PC-9 (cell line): ENCODE measurements around the gene ACO1. TPM values are rescaled to one million over a fixed set of nuclear protein-coding genes. Genes with fewer than 3 reads are reported as not detected.

Experiments
- BruUV-seq: library from RNA; stranded (reverse); fragments of 400-500 nt; replicated peaks from 2 replicates; lab custom pipeline; 2021; lab: Mats Ljungman, UMichigan
- CTCF ChIA-PET: fragments of 300-600 bp; sonication (Branson Sonifier 250); formaldehyde crosslinking; loops from one replicate; lab custom pipeline; 2022; ENCODE audit warnings: antibody characterized with exemption; lab: Charles Lee
- POLR2A ChIA-PET: fragments of 300-600 bp; sonication (Branson Sonifier 250); formaldehyde crosslinking; loops from one replicate; lab custom pipeline; 2022; ENCODE audit warnings: antibody characterized with exemption; ENCODE audit not compliant: unreplicated experiment; lab: Charles Lee
- DNase-seq, 2 experiments: peaks; one replicate each; pipeline versions ENCODE4 v3.0.0 to v3.0.0-alpha.2; 2015 to 2022; ENCODE audit warnings: mixed read lengths in 1 of 2
- H2AFZ ChIP-seq: fragments of 200-600 bp; sonication (generic); 2 replicates; pipeline ENCODE4 v1.8.1; 2017; ENCODE audit warnings: antibody characterized with exemption
- H3F3A ChIP-seq: fragments of 200-600 bp; sonication (generic); 2 replicates; pipeline ENCODE4 v1.8.1; 2017; ENCODE audit warnings: antibody characterized with exemption, mild to moderate bottlenecking, low read depth; ENCODE audit not compliant: insufficient read depth
- H3K27ac ChIP-seq: fragments of 200-600 bp; sonication (generic); 2 replicates; pipeline ENCODE4 v1.6.1; 2016; ENCODE audit warnings: mixed run types
- H3K27me3 ChIP-seq: fragments of 200-600 bp; sonication (generic); 2 replicates; pipeline ENCODE4 v1.6.1; 2016; ENCODE audit warnings: low read depth, mixed run types; ENCODE audit not compliant: insufficient read depth
- H3K36me3 ChIP-seq: fragments of 200-600 bp; sonication (generic); 2 replicates; pipeline ENCODE4 v1.6.1; 2016; ENCODE audit warnings: low read depth, mixed run types
- H3K4me1 ChIP-seq: fragments of 200-600 bp; sonication (generic); replicated peaks from 2 replicates; pipeline ENCODE4 v1.6.1; 2016; ENCODE audit warnings: mixed run types; ENCODE audit not compliant: insufficient read depth
- H3K4me2 ChIP-seq: fragments of 200-600 bp; sonication (generic); 2 replicates; pipeline ENCODE4 v1.6.1; 2017; ENCODE audit warnings: mixed run types
- H3K4me3 ChIP-seq: fragments of 200-600 bp; sonication (generic); 2 replicates; pipeline ENCODE4 v1.6.1; 2016; ENCODE audit warnings: mixed run types
- H3K79me2 ChIP-seq: fragments of 200-600 bp; sonication (generic); 2 replicates; pipeline ENCODE4 v1.6.1; 2017; ENCODE audit warnings: low read depth, mixed run types
- H3K9me2 ChIP-seq: fragments of 200-600 bp; sonication (generic); 2 replicates; pipeline ENCODE4 v1.8.1; 2017; ENCODE audit warnings: mild to moderate bottlenecking; ENCODE audit not compliant: insufficient read depth
- H3K9me3 ChIP-seq: fragments of 200-600 bp; sonication (generic); 2 replicates; pipeline ENCODE4 v1.8.1; 2016; ENCODE audit warnings: low read depth; ENCODE audit not compliant: insufficient read depth
- H4K20me1 ChIP-seq: fragments of 200-600 bp; sonication (generic); 2 replicates; pipeline ENCODE4 v1.8.1; 2017; ENCODE audit not compliant: insufficient read depth
- CTCF ChIP-seq: fragments of 200-600 bp; sonication (generic); conservative IDR thresholded peaks from 2 replicates; pipeline ENCODE4 v1.6.1; 2017; ENCODE audit warnings: mixed run types, antibody characterized with exemption, mild to moderate bottlenecking, moderate library complexity
- EZH2 ChIP-seq: fragments of 200-600 bp; sonication (generic); IDR thresholded peaks from 2 replicates; pipeline ENCODE4 v1.8.0; 2017; ENCODE audit warnings: antibody characterized with exemption, low read depth
- intact Hi-C: fragments of 100-400 bp; cut with micrococcal nuclease; formaldehyde crosslinking; loops from one replicate; pipeline ENCODE4 v1.10.0; 2022; ENCODE audit not compliant: unreplicated experiment
- total RNA-seq: library from RNA; stranded (reverse); gene quantifications from 2 replicates; pipeline ENCODE4 v1.2.3, GENCODE V29; 2021

Gene ACO1
- total RNA-seq, 1 experiment from 2014 or later, result 30.2 TPM

DNA sequence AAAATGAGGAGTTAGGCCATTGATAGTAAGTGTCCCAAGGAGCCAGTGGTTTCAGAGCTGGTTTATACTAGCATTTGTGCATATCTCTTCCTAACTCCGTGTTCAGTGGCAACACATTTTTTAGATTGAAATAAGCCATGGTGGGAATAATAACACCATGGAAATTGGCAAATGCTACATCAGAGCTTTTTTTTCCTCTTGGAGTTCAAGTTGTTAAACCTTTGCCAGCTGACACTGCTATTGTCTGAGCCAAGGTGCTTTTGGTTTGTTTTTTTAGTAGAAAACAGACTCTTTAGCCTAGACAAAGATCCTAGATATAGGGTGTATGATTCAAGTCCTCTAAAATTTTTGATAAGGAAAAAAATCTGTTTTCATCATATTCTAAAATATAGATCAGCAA, 2.8 kb downstream of the ACO1 start:
- H3K4me3 ChIP-seq, result no peak overlapping the region
- H3K27me3 ChIP-seq, result no peaks in the 10 kb centered on the region
- no TSS peak for BruUV-seq
- no peaks in the 10 kb centered on the region for H3K36me3 ChIP-seq
- intact Hi-C loops, result no loop called here
- no peaks in the 10 kb centered on the region for H3F3A ChIP-seq
- TF ChIP-seq EZH2, result no peak
- no peak for TF ChIP-seq CTCF
- POLR2A ChIA-PET, result no interaction called here
- H4K20me1 ChIP-seq, result no peaks in the 10 kb centered on the region
- CTCF ChIA-PET, result interaction anchor here (1.1 kb wide), 1 partner anchor 9 kb away, joined by 3 read pairs; no protein-coding TSS in a partner anchor
- H3K79me2 ChIP-seq, result no peaks in the 10 kb centered on the region
- no peak for DNase-seq
- no peaks in the 10 kb centered on the region for H3K9me3 ChIP-seq
- H3K9me2 ChIP-seq, result no peaks in the 10 kb centered on the region
- no peaks in the 10 kb centered on the region for H3K4me1 ChIP-seq
- H3K4me2 ChIP-seq, result no peak overlapping the region
- no peak overlapping the region for H3K27ac ChIP-seq
- H2AFZ ChIP-seq, result no peak overlapping the region

GRCh38 chr9:32389365-32389764, 4.9 kb downstream of the ACO1 start:
- Histone ChIP-seq H3K9me2 (no peaks in the 10 kb centered on the region), H3F3A (no peaks in the 10 kb centered on the region), H2AFZ (no peak overlapping the region), H3K4me1 (no peaks in the 10 kb centered on the region), H3K4me2 (no peak overlapping the region), H4K20me1 (no peaks in the 10 kb centered on the region), H3K36me3 (no peaks in the 10 kb centered on the region), H3K79me2 (no peaks in the 10 kb centered on the region), H3K9me3 (no peaks in the 10 kb centered on the region), H3K4me3 (no peak overlapping the region), H3K27me3 (no peaks in the 10 kb centered on the region), H3K27ac (no peak overlapping the region)
- TF ChIP-seq CTCF (no peak), EZH2 (no peak)
- POLR2A ChIA-PET, result no interaction called here
- intact Hi-C loops, result no loop called here
- CTCF ChIA-PET, result no interaction called here
- DNase-seq, result no peak
- no TSS peak for BruUV-seq

DNA sequence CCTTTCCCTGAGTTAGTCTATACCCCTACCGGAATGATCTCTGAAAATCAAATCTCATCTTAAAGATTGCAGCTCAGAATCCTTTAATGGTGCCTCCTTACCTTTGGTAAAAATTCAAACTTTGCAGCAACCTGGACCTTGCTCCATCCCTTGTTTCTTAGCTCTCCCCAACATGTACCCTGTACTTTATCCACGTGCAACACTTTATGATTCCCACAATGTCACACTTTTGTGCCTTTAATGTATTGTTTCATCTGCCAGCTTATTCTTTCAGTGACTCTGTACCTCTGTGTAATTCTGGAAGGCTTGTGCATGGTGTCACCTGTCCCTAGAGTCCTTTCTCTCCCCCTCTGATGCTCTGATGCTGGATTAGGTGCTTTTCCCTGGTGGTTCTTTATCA, 9.5 kb downstream of the ACO1 start:
- Histone ChIP-seq H3K79me2 (no peaks in the 10 kb centered on the region), H3F3A (no peaks in the 10 kb centered on the region), H3K4me3 (no peak overlapping the region), H3K4me2 (no peak overlapping the region), H3K36me3 (no peaks in the 10 kb centered on the region), H3K9me3 (no peaks in the 10 kb centered on the region), H3K27me3 (no peaks in the 10 kb centered on the region), H2AFZ (no peak overlapping the region), H3K27ac (no peak overlapping the region), H3K4me1 (0 out of 2 replicates have a peak, but pooled peaks cover 5% of the 10 kb centered on the region), H3K9me2 (no peaks in the 10 kb centered on the region), H4K20me1 (no peaks in the 10 kb centered on the region)
- POLR2A ChIA-PET, result no interaction called here
- BruUV-seq, result no TSS peak
- intact Hi-C loops, result no loop called here
- no peak for DNase-seq
- TF ChIP-seq EZH2, result no peak
- TF ChIP-seq CTCF, result no peak
- CTCF ChIA-PET, result no interaction called here
